ENCODE measurements around the gene MAK.

GRCh38 chr6:10769419-10769818 lies 68.9 kb downstream of the MAK start:
- TF ChIP-seq, protein P1, sequence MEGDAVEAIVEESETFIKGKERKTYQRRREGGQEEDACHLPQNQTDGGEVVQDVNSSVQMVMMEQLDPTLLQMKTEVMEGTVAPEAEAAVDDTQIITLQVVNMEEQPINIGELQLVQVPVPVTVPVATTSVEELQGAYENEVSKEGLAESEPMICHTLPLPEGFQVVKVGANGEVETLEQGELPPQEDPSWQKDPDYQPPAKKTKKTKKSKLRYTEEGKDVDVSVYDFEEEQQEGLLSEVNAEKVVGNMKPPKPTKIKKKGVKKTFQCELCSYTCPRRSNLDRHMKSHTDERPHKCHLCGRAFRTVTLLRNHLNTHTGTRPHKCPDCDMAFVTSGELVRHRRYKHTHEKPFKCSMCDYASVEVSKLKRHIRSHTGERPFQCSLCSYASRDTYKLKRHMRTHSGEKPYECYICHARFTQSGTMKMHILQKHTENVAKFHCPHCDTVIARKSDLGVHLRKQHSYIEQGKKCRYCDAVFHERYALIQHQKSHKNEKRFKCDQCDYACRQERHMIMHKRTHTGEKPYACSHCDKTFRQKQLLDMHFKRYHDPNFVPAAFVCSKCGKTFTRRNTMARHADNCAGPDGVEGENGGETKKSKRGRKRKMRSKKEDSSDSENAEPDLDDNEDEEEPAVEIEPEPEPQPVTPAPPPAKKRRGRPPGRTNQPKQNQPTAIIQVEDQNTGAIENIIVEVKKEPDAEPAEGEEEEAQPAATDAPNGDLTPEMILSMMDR (conservative IDR thresholded peaks at IDR 0.05; ENCODE audit: low read depth, low read length): no peak
- no peak for TF ChIP-seq EZH2 (IDR thresholded peaks at IDR 0.05; ENCODE audit: borderline replicate concordance, low read depth, low read length, poor library complexity, severe bottlenecking)

Data from A673 (cell line).